AG04450 (cell line): ENCODE results near the gene TM7SF3. TPM values are rescaled to one million over a fixed set of nuclear protein-coding genes. Genes with fewer than 3 reads are reported as not detected.
A peak's percentile ranks its signal among the peaks of the same experiment; 100 is the strongest.

Experiments
- CTCF ChIA-PET: fragments of 300-600, 350-600 bp; formaldehyde crosslinking; extraction: SDS; loops from one replicate; lab custom pipeline; 2022; ENCODE audit warnings: antibody characterized with exemption, inconsistent platforms; lab: Charles Lee
- POLR2A ChIA-PET: fragments of 350-600 bp; formaldehyde crosslinking; extraction: SDS; loops from one replicate; lab custom pipeline; 2021; ENCODE audit warnings: antibody characterized with exemption, inconsistent platforms; lab: Yijun Ruan, JAX
- DNase-seq: peaks from one replicate; pipeline ENCODE4 v3.0.0-alpha.2; 2011; ENCODE audit warnings: low read depth, low spot score
- H3K27ac ChIP-seq: one replicate; pipeline ENCODE4 v1.5.1; 2012; ENCODE audit warnings: low read depth, low read length, control low read depth
- H3K27me3 ChIP-seq: one replicate; pipeline ENCODE4 v1.6.0; 2012; ENCODE audit warnings: low read length; ENCODE audit not compliant: control insufficient read depth, insufficient read depth
- H3K4me3 ChIP-seq: 2 replicates; pipeline ENCODE4 v1.5.1; 2011; ENCODE audit warnings: mild to moderate bottlenecking, low read depth, low read length, control low read depth
- H3K9me3 ChIP-seq: 2 replicates; pipeline ENCODE4 v1.5.1; 2012; ENCODE audit warnings: low read length; ENCODE audit not compliant: control insufficient read depth, insufficient read depth
- polyA minus RNA-seq: library from RNA; depleted of rRNA, polyadenylated mRNA; stranded (reverse); fragments of >200 nt; gene quantifications from 2 replicates; pipeline ENCODE4 v1.2.3, GENCODE V29; 2011; rRNA and poly(A)+ RNA removed
- polyA plus RNA-seq: library from polyadenylated mRNA; depleted of rRNA; stranded (reverse); fragments of >200 nt; gene quantifications from 2 replicates; pipeline ENCODE4 v1.2.3, GENCODE V29; 2011; rRNA removed
- TF ChIP-seq, protein P1 (sequence below): IDR thresholded peaks from 2 replicates; pipeline ENCODE4 v1.5.1; 2011; ENCODE audit warnings: low read depth, low read length, control low read depth, inconsistent platforms

The TM7SF3 gene, protein sequence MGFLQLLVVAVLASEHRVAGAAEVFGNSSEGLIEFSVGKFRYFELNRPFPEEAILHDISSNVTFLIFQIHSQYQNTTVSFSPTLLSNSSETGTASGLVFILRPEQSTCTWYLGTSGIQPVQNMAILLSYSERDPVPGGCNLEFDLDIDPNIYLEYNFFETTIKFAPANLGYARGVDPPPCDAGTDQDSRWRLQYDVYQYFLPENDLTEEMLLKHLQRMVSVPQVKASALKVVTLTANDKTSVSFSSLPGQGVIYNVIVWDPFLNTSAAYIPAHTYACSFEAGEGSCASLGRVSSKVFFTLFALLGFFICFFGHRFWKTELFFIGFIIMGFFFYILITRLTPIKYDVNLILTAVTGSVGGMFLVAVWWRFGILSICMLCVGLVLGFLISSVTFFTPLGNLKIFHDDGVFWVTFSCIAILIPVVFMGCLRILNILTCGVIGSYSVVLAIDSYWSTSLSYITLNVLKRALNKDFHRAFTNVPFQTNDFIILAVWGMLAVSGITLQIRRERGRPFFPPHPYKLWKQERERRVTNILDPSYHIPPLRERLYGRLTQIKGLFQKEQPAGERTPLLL
- polyA plus RNA-seq: 116 and 120 TPM in 2 replicates
- polyA minus RNA-seq: 94.2 and 107 TPM in 2 replicates

DNA sequence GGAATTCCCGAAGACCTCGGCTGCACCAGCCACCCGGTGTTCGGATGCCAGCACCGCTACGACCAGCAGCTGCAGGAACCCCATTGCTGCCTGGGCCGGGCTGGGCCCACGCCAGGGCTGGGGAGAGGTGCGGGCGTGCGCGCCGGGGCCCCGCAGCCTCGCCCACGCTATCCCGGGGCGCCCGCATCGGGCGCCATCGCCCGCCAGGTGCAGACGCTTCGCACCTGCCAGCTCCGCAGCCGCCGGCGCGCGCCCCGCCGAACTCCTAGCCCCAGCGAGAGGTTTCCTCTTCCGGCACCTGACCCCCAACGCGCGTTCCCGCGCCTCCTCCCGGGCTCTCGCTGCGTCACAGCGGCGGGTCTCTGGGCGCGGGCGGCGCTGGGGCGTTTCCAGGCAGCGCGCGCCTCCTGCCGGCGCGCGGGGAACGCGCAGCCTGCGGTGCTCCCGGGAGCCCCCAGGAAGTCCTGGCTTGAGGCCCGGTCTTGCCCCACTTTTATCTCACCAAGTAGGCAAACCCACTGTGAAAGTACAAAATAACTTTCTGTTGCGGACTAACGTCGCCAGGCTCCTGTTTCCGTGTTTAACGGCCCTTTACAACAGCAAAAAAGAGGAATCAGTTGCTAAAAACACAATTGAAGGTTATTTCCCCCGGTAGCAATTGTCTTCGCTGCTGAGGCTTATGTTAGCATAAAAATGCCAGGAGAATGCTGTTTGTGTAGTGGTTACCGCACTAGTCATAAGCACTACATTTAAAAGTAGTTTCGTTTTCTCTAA, at the start of gene TM7SF3:
Gene TM7SF3 (minus strand): TSS at position 300 of the 774 bp plus-strand sequence. CDS start 216 bp downstream, at position 84.
- POLR2A ChIA-PET: interaction anchor here (0.6 kb wide), 1 partner anchor 12 kb away, joined by 3 read pairs; no protein-coding TSS in a partner anchor
- Histone ChIP-seq H3K4me3 (peak within 1 kb of the TSS; percentile 85), H3K27ac (peak within 1 kb of the TSS; percentile 88), H3K27me3 (no peaks in the 10 kb centered on the region), H3K9me3 (no peaks in the 10 kb centered on the region)
- TF ChIP-seq, protein P1, sequence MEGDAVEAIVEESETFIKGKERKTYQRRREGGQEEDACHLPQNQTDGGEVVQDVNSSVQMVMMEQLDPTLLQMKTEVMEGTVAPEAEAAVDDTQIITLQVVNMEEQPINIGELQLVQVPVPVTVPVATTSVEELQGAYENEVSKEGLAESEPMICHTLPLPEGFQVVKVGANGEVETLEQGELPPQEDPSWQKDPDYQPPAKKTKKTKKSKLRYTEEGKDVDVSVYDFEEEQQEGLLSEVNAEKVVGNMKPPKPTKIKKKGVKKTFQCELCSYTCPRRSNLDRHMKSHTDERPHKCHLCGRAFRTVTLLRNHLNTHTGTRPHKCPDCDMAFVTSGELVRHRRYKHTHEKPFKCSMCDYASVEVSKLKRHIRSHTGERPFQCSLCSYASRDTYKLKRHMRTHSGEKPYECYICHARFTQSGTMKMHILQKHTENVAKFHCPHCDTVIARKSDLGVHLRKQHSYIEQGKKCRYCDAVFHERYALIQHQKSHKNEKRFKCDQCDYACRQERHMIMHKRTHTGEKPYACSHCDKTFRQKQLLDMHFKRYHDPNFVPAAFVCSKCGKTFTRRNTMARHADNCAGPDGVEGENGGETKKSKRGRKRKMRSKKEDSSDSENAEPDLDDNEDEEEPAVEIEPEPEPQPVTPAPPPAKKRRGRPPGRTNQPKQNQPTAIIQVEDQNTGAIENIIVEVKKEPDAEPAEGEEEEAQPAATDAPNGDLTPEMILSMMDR: peak; percentile 81
- CTCF ChIA-PET: interaction anchor here (0.6 to 3.5 kb wide), 12 partner anchors 8 to 1058 kb away, joined by 3 to 124 read pairs (median 4); no protein-coding TSS in a partner anchor
- DNase-seq: peak; percentile 48

DNA sequence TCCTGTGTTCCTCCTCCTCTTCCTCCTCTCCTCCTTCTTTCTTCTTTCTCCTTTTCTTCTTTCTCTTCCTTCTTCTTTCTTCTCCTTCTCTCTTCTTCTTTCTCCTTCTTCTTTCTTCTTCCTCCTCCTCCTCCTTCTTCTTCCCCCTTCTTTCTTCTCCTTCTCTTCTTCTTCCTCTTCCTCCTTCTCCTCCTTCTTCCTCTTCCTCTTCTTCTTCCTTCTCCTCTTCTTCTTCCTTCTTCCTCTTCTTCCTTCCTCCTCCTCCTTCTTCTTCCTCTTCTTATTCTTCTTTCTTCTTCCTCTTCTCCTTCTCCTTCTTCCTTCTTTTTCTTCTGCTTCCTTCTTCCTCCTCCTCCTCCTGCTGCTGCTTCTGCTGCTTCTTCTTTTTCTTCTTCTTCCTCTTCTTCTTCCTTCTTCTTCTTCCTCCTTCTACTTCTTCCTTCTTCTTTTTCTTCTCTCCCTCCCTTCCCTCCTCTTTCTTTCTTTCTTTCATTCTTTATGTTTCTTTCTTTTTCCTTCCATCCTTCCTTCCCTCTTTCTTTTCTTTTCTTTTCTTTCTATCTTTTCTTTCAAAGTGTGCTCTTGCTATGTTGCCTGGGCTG, 49.2 kb upstream of the TM7SF3 start:
- Histone ChIP-seq H3K27me3 (no peaks in the 10 kb centered on the region), H3K9me3 (no peaks in the 10 kb centered on the region), H3K4me3 (no peak overlapping the region), H3K27ac (no peak overlapping the region)
- DNase-seq: no peak
- CTCF ChIA-PET: no interaction called here
- TF ChIP-seq, protein P1: no peak
- POLR2A ChIA-PET: no interaction called here

DNA sequence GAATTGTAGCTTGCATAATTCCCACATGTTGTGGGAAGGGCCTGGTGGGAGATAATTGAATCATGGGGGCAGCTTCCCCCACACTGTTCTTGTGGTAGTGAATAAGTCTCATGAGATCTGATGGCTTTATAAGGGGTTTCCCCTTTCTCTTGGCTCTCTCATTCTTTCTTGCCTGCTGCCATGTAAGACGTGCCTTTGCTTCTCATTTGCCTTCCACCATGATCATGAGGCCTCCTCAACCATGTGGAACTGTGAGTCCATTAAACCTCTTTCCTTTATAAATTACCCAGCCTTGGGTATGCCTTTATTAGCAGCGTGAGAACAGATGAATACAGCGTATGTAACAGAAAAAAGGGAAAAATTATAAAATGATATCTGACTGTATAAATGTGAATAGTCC, 47.1 kb upstream of the TM7SF3 start:
- TF ChIP-seq, protein P1: no peak
- Histone ChIP-seq H3K4me3 (no peak overlapping the region), H3K9me3 (no peaks in the 10 kb centered on the region), H3K27ac (no peak overlapping the region), H3K27me3 (no peaks in the 10 kb centered on the region)
- no peak for DNase-seq
- ChIA-PET CTCF (no interaction called here), POLR2A (no interaction called here)

DNA sequence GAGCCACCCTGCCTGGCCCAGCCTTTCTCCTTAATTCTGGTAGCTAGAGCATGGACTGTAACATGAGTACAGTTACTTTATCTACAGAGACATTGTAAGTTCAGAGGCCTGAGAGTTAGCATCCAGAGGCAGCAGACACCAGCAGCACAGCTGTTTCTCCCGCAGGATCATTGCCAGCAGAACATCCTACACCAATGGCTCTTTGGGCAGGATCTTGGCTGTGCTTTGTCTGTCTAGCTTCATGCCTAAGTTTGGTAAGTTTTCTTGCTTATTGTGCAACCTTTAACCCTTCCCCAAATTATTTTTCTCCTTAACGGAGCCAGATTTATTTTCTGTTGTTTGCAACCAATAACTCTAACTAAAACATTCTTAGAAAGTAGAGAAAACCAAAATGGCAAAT, 46.6 kb upstream of the TM7SF3 start:
- DNase-seq: no peak
- POLR2A ChIA-PET: no interaction called here
- Histone ChIP-seq H3K9me3 (no peaks in the 10 kb centered on the region), H3K27me3 (no peaks in the 10 kb centered on the region), H3K27ac (no peak overlapping the region), H3K4me3 (no peak overlapping the region)
- TF ChIP-seq, protein P1: no peak
- CTCF ChIA-PET: no interaction called here
